ENCODE data around the gene HLA-DRB1. TPM values are rescaled to one million over a fixed set of nuclear protein-coding genes. Genes with fewer than 3 reads are reported as not detected.
"Not testable (repeated sequence)": the region's sequence is repeated elsewhere in the genome, so short reads cannot be mapped to it uniquely, and the experiment has no call there.

Gene HLA-DRB1
- total RNA-seq, 1 donor from 2014 or later: 0.93 TPM

DNA sequence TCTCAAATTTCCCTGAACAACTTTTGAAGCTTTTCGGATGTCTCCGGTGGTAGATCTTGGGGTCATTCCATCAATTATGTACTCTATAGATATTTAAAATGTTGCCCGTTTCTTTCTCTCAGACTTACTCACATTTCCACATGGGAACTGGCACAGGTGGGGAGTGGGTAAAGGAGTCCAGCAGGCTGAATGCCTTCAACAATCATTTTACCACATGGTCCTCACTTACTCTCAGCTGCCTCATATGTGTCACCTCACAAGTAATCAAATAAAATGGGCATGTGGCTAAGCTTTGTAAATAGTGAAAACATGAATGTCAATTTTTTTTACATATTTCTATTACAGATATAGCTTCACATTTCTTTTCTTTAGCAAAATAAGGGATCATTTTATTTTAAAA is 48.2 kb upstream of the HLA-DRB1 start:
- no peak overlapping the region for H3K9ac ChIP-seq (ENCODE audit: low read length)
- no peaks in the 10 kb centered on the region for H3K36me3 Mint-ChIP-seq (ENCODE audit: low read depth, unreplicated experiment)
- H3K9me3 Mint-ChIP-seq (ENCODE audit: unreplicated experiment): peaks cover 2% of the 10 kb centered on the region
- H2AFZ ChIP-seq (ENCODE audit: low read depth, low read length): no peak overlapping the region
- H3K27ac Mint-ChIP-seq (ENCODE audit: unreplicated experiment): peak overlapping the region; percentile 6
- H4K20me1 ChIP-seq (ENCODE audit: insufficient read depth, low read length): no peaks in the 10 kb centered on the region
- H3K9me3 ChIP-seq (ENCODE audit: insufficient read depth, low read depth, low read length): no peaks in the 10 kb centered on the region
- no peak for DNase-seq (ENCODE audit: low read depth)
- H3K27me3 ChIP-seq (ENCODE audit: insufficient read depth, low read length): no peaks in the 10 kb centered on the region
- H3K36me3 ChIP-seq (ENCODE audit: insufficient read depth, low read length): no peaks in the 10 kb centered on the region
- H3K79me2 ChIP-seq (ENCODE audit: insufficient read depth, low read length): no peaks in the 10 kb centered on the region
- H3K27me3 Mint-ChIP-seq (ENCODE audit: low read depth, unreplicated experiment): peaks cover 11% of the 10 kb centered on the region
- H3K4me3 ChIP-seq (ENCODE audit: insufficient read depth, low read depth, low read length): no peak overlapping the region
- TF ChIP-seq EZH2 (IDR thresholded peaks at IDR 0.05; ENCODE audit: insufficient read depth, low read length): no peak
- TF ChIP-seq, protein P1, sequence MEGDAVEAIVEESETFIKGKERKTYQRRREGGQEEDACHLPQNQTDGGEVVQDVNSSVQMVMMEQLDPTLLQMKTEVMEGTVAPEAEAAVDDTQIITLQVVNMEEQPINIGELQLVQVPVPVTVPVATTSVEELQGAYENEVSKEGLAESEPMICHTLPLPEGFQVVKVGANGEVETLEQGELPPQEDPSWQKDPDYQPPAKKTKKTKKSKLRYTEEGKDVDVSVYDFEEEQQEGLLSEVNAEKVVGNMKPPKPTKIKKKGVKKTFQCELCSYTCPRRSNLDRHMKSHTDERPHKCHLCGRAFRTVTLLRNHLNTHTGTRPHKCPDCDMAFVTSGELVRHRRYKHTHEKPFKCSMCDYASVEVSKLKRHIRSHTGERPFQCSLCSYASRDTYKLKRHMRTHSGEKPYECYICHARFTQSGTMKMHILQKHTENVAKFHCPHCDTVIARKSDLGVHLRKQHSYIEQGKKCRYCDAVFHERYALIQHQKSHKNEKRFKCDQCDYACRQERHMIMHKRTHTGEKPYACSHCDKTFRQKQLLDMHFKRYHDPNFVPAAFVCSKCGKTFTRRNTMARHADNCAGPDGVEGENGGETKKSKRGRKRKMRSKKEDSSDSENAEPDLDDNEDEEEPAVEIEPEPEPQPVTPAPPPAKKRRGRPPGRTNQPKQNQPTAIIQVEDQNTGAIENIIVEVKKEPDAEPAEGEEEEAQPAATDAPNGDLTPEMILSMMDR (IDR thresholded peaks at IDR 0.05; ENCODE audit: insufficient read depth, low read depth, low read length): no peak
- H3K27ac ChIP-seq (ENCODE audit: low read depth, low read length): no peak overlapping the region
- no peak for FAIRE-seq
- no peak overlapping the region for H3K4me2 ChIP-seq (ENCODE audit: low read length)
- H3K4me1 ChIP-seq (ENCODE audit: insufficient read depth, low read length): no peaks in the 10 kb centered on the region
- peaks cover 14% of the 10 kb centered on the region for H3K4me1 Mint-ChIP-seq (ENCODE audit: low read depth, unreplicated experiment)
- H3K4me3 Mint-ChIP-seq (ENCODE audit: unreplicated experiment): no peak overlapping the region

DNA sequence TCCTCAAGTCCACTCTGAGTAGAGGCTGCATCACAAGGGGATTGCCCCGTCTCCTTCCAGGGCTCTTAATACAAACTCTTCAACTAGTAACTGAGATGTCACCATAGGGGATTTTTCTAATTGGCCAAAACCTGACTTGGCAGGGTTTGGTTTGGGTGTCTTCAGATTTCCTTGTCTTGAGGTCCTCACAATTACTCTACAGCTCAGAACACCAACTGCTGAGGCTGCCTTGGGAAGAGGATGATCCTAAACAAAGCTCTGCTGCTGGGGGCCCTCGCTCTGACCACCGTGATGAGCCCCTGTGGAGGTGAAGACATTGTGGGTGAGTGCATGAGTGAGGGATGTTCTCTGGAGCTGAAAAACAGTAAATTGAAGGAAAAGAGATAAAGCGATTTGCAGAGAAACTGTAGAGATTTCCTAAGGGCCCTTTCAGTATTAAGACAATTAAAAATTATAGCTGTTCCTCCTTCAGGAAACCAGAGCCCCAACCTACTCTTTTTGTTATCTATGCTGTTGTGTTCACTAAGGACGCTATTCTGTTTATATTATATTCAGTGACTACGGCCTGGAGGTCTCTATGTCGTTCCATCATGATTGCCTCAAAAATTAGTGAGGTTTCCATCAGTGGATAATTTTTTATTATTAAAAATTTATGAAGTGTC is 47.7 kb upstream of the HLA-DRB1 start, which contains the start of gene HLA-DQA1:
Gene HLA-DQA1 (plus strand): TSS at position 188 of the 662 bp plus-strand sequence. CDS start 53 bp downstream, at position 241.
- no peaks in the 10 kb centered on the region for H4K20me1 ChIP-seq (ENCODE audit: insufficient read depth, low read length)
- H3K79me2 ChIP-seq (ENCODE audit: insufficient read depth, low read length): no peaks in the 10 kb centered on the region
- no peaks in the 10 kb centered on the region for H3K27me3 ChIP-seq (ENCODE audit: insufficient read depth, low read length)
- no peak within 1 kb of the TSS for H3K4me2 ChIP-seq (ENCODE audit: low read length)
- TF ChIP-seq, protein P1 (IDR thresholded peaks at IDR 0.05; ENCODE audit: insufficient read depth, low read depth, low read length): no peak
- TF ChIP-seq EZH2 (IDR thresholded peaks at IDR 0.05; ENCODE audit: insufficient read depth, low read length): no peak
- Mint-ChIP-seq H3K36me3 (ENCODE audit: low read depth, unreplicated experiment) (no peaks in the 10 kb centered on the region), H3K27ac (ENCODE audit: unreplicated experiment) (peak within 1 kb of the TSS; percentile 79), H3K4me3 (ENCODE audit: unreplicated experiment) (no peak within 1 kb of the TSS), H3K4me1 (ENCODE audit: low read depth, unreplicated experiment) (peaks cover 14% of the 10 kb centered on the region), H3K9me3 (ENCODE audit: unreplicated experiment) (peaks cover 2% of the 10 kb centered on the region), H3K27me3 (ENCODE audit: low read depth, unreplicated experiment) (peaks cover 12% of the 10 kb centered on the region)
- no peak within 1 kb of the TSS for H3K27ac ChIP-seq (ENCODE audit: low read depth, low read length)
- H2AFZ ChIP-seq (ENCODE audit: low read depth, low read length): no peak within 1 kb of the TSS
- H3K36me3 ChIP-seq (ENCODE audit: insufficient read depth, low read length): no peaks in the 10 kb centered on the region
- no peak within 1 kb of the TSS for H3K4me3 ChIP-seq (ENCODE audit: insufficient read depth, low read depth, low read length)
- DNase-seq (ENCODE audit: low read depth): no peak
- H3K9me3 ChIP-seq (ENCODE audit: insufficient read depth, low read depth, low read length): no peaks in the 10 kb centered on the region
- FAIRE-seq: no peak
- no peaks in the 10 kb centered on the region for H3K4me1 ChIP-seq (ENCODE audit: insufficient read depth, low read length)
- H3K9ac ChIP-seq (ENCODE audit: low read length): no peak within 1 kb of the TSS

DNA sequence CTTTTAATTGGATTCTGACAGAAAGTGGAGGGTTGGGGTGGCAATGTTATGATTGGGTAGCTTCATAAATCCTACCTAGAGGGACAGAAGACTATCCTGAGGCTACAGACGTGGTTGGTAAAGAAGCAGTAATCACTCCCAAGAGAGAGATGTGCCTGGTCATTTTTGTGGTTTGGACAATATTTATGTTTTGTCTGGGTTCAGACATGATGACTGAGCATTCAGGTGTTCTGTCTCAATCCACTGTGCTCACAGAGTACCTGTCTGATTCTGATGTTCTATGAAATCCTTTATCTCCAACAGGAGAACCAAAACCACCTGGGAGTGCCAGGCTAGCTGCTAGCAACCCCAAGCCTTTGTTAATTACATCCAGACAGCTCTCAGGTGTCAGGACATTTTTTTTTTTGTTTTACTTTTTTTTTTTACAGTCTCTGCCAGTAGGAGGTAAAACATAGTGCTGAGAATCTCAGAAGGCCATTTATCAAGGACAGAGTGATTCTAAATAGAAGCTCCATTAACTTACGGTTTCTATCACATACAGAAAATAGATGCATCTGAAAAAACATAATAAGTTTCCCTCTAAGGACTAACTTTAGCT is 46.0 kb upstream of the HLA-DRB1 start:
- DNase-seq (ENCODE audit: low read depth): no peak

DNA sequence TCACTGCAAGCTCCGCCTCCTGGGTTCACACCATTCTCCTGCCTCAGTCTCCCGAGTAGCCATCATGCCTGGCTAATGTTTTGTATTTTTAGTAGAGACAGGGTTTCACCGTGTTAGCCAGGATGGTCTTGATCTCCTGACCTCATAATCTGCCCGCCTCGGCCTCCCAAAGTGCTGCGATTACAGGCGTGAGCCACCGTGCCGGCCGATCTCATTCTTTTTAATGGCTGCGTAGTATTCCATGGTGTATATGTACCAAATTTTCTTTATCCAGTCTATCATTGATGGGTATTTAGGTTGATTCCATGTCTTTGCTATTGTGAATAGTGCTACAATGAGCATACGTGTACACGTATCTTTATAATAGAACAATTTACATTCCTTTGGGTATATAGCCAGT is 40.1 kb upstream of the HLA-DRB1 start:
- H3K36me3 ChIP-seq (ENCODE audit: insufficient read depth, low read length); H2AFZ ChIP-seq (ENCODE audit: low read depth, low read length); H3K4me3 Mint-ChIP-seq (ENCODE audit: unreplicated experiment); H3K4me1 Mint-ChIP-seq (ENCODE audit: low read depth, unreplicated experiment); H3K4me2 ChIP-seq (ENCODE audit: low read length); H3K9me3 ChIP-seq (ENCODE audit: insufficient read depth, low read depth, low read length); FAIRE-seq; DNase-seq (ENCODE audit: low read depth); H3K27ac ChIP-seq (ENCODE audit: low read depth, low read length); H3K27me3 ChIP-seq (ENCODE audit: insufficient read depth, low read length); H3K27ac Mint-ChIP-seq (ENCODE audit: unreplicated experiment); H3K36me3 Mint-ChIP-seq (ENCODE audit: low read depth, unreplicated experiment); H3K4me3 ChIP-seq (ENCODE audit: insufficient read depth, low read depth, low read length); H3K4me1 ChIP-seq (ENCODE audit: insufficient read depth, low read length); H3K27me3 Mint-ChIP-seq (ENCODE audit: low read depth, unreplicated experiment); H3K79me2 ChIP-seq (ENCODE audit: insufficient read depth, low read length); H3K9ac ChIP-seq (ENCODE audit: low read length); H3K9me3 Mint-ChIP-seq (ENCODE audit: unreplicated experiment); H4K20me1 ChIP-seq (ENCODE audit: insufficient read depth, low read length): not testable (repeated sequence)

More for the DNA sequence above, 46.0 kb upstream of the HLA-DRB1 start:
- Histone ChIP-seq H3K4me1 (ENCODE audit: insufficient read depth, low read length) (no peaks in the 10 kb centered on the region), H2AFZ (ENCODE audit: low read depth, low read length) (no peak overlapping the region), H3K27me3 (ENCODE audit: insufficient read depth, low read length) (no peaks in the 10 kb centered on the region), H3K79me2 (ENCODE audit: insufficient read depth, low read length) (no peaks in the 10 kb centered on the region), H3K36me3 (ENCODE audit: insufficient read depth, low read length) (no peaks in the 10 kb centered on the region), H3K27ac (ENCODE audit: low read depth, low read length) (no peak overlapping the region), H3K4me2 (ENCODE audit: low read length) (no peak overlapping the region), H4K20me1 (ENCODE audit: insufficient read depth, low read length) (no peaks in the 10 kb centered on the region), H3K9ac (ENCODE audit: low read length) (no peak overlapping the region), H3K9me3 (ENCODE audit: insufficient read depth, low read depth, low read length) (no peaks in the 10 kb centered on the region), H3K4me3 (ENCODE audit: insufficient read depth, low read depth, low read length) (no peak overlapping the region)
- FAIRE-seq: no peak
- Mint-ChIP-seq H3K9me3 (ENCODE audit: unreplicated experiment) (peaks cover 2% of the 10 kb centered on the region), H3K27me3 (ENCODE audit: low read depth, unreplicated experiment) (peaks cover 9% of the 10 kb centered on the region), H3K36me3 (ENCODE audit: low read depth, unreplicated experiment) (no peaks in the 10 kb centered on the region), H3K4me1 (ENCODE audit: low read depth, unreplicated experiment) (peaks cover 14% of the 10 kb centered on the region), H3K27ac (ENCODE audit: unreplicated experiment) (peak overlapping the region; percentile 79), H3K4me3 (ENCODE audit: unreplicated experiment) (peak overlapping the region; percentile 41)
- no peak for TF ChIP-seq EZH2 (IDR thresholded peaks at IDR 0.05; ENCODE audit: insufficient read depth, low read length)
- TF ChIP-seq, protein P1 (IDR thresholded peaks at IDR 0.05; ENCODE audit: insufficient read depth, low read depth, low read length): no peak

Measured in astrocyte (in vitro differentiated cells and primary cell).